Hematopoietic multipotent progenitor cell treated with erythropoietin and hydrocortisone succinate and interleukin-3 and kit ligand, for 8 days (in vitro differentiated cells): ENCODE results near the gene OMP.
A peak's percentile ranks its signal among the peaks of the same experiment; 100 is the strongest.
"Not testable (repeated sequence)": the region's sequence is repeated elsewhere in the genome, so short reads cannot be mapped to it uniquely, and the experiment has no call there.

Experiments
- DNase-seq: peaks from one replicate; pipeline ENCODE4 v3.0.0-alpha.2; 2015

Gene OMP

DNA sequence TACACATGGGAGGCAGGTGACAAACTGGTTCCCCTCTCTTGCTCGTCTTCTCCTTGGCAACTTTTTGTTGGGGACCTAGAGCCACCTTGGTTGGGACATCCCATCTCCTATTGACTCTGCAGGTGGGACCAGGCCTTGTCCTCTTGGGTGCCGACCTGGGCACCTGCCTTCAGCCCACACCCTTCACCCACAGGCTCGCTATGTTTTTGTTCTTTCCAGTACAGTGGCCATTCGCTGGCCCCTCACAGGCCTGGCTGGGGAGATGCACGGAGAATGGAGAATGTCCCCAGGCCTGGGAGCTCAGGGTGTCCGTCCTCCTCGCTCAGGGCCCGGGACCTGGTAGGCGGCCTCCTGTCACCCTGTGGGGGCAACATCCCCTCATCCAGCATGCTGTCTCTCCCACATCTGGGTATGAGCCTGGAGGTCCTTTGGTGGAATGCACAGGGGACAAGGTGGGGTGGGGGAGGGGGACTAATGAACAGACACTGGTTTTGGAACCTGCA is 14.9 kb upstream of the OMP start:
- DNase-seq = no peak

DNA sequence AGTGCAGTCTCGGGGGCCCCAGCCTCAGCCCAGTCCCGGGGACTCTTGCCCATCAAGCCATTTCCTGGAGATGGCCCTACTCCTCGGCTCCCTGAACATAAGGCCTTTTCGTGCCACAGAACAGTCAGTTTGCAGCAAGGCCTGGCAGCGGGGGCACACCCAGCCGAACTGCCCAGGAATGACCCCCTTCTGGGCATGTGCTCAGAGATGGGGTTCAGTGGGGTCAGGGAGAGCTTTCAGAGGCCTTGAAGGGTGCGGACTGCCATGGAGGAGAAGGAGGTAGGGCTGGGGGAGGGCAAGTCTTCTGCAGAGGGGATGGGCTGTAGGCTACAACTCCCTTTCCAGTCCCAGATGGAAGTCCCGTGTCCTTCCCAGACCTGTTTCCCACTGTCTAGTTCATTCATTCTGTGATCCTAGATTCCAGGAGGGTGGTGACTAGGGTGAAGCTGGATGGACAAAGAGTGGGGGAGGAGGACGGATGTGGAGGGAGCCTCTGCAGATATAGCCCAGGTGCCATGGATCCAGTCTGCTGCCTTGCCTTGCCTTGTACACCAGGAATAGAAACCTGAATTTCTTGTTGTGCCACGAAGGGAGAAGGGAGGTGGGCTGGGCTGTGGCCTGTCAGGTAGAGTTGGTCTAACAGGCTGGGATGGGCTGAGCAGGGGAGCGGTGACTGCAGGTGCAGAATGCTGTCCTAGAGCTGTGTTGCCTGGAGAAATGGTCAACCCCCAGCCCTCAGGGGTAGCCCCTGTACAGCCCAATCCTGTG is 14.2 kb upstream of the OMP start:
- DNase-seq = no peak

DNA sequence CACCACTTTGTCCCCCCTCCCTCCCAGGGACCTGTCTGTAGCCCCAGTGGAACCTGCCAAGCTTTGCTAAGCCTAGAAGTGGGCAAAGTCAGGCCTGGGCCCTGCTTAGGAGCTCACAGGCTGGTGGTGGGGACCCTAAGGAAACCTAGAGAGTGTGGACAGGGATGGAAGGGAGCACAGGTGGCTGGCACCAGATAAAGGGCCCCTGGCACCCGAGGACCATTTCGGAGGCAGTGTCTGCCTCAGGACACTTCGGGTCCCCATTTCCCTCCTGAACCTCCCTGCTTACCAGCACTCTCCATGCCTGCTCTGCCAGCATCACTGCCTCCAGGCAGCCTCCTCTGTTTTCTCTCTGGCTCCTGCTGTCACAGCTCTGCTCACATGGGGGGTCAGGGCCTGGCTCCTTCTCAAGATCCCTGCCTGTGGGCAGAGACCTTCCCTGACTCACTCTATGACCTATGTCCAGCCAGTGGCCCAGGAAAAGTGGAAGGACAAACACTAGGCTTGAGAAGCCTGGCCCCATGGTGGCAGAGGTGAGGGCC is 13.6 kb upstream of the OMP start:
- DNase-seq = no peak

DNA sequence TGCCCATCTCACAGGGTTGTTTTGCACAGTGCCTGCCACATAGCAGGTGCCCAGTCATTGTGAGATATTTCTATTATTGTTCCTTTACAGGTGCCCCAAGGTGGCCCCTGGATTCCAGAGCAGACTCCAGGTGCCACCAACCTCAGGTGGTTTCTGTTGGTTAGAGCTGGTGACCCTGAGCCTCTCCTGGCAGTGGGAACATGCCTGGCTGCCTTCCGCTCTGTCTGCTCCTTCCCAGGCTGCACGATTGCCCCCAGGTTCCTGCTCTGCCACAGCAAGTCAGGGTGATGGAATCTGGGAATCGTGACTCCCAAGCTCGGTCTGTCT is 12.6 kb upstream of the OMP start:
- DNase-seq = no peak

DNA sequence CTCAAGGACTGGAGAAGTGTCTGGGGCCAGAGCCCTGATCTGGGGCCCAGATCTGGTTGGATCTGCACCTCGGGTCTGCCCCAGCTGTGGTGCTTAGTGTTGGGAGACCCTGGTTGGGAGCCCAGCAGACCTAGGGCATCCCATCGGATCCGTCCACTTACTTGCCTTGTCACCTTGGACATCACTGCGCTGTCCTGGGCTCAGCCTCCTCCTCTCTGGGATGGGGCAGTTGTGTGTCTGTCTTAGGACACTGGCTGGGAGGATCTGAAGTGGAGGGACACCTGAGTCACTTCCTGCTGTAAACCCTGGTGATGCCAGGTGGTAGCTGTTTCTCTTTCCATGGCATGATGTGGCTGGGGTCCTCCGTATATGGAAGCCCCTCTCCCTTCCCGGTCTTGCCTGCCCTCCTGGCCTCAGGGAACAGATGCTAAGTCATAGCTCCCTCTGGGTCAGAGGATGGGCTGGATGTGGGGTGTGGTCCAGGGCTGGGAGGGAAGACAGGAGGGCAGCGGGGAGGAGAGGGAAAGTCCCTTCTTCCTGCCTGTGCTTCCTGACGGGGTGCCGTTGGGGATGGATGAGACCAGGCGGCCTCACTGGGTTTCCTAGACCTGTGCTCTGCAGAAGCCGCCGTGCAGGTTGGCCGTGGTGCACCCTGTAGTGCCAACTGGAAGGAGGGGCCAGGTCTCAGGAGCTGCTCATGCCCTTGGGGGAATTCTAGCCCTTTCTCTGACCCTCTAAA is 12.1 kb upstream of the OMP start:
- no peak for DNase-seq

DNA sequence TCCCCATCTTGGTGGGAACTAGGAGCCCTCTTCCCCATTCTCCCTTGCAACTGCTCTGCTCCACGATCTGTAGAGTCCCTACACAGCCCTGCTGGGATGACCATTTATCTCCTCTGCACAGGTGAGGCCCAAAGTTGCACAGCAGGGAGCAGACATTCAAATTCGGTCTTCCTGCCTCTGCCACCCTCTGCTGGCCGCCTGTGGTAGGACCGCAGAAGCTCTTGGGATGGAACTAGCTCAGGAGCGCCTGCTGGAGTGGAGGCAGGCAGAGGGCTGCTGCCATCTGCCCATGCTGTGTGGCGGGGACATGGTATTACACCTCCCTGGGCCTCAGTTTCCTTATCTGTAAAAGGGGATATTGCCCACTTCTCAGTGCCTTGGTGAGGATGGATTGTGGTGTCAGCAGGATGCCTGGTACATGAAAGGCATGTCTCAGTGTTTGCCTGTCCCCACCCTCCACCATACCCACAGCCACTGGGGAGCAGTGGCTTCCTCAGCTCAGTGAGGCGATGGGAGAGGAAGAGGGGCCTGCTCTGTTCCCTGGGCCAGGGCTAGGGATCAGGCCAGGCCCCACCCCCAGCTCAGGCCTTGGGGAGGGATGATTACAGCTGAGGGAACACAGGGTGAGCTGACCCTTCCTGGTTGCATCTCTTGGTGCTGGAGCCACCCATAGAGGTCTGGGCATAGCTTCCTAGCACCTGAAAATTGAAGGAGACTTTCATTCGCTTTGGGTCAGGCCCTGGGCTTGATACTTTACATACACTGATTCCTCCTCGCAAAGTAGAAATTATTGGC is 11.3 kb upstream of the OMP start:
- peak; percentile 84 for DNase-seq

DNA sequence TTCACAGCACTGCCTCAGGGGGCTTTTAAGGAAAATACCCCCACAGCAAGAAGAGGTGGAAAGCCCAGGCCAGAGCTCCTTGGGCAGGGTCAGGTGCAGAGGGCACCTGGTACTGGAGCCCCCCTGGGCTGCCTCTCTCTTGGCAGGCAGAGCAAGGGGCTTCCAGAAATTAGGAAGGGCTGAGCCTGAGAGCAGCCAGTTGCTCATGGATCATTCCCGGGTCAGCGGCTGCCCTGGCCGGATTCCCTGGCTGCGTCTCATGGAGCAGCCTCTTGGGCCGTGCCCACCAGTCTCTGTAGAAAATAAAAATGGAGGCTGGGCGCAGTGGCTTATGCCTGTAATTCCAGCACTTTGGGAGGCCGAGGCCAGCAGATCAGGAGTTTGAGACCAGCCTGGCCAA is 10.3 kb upstream of the OMP start:
- DNase-seq = no peak

DNA sequence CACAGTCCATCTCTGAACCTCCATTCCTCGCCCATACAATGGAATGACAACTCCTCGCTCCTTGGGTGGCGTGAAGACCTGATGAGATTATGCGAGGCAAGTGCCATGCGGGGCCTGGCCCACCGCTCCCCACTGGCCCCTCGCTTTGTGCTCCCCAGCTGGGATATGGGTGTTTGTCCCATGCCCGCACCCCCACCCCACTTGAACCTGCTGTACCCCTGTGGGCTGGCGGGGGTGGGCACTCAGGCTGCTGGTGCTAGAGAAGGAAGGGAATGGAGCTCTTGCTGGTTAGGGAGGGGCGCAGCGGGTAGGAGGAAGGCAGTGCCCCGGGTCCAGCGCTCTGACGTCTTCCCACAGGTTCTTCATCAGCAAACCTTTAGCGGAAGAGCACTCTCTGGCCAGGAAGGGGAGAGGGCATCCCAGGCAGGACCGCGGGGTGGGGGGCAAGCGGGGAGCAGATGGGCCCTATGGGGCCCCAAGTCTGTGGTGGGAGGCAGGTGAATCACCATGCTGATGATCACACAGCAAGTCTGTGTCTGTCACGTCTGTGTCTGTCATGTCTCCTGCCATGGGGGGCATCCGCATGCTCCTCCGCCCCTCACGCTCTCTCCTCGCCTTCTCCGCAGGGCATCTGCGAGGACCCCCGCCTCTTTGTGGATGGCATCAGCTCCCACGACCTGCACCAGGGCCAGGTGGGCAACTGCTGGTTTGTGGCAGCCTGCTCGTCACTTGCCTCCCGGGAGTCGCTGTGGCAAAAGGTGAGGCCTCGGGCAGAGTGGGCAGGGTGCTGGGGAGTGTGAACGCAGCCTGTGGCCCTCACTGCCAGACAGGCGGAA is 9.4 kb upstream of the OMP start:
- DNase-seq = no peak

DNA sequence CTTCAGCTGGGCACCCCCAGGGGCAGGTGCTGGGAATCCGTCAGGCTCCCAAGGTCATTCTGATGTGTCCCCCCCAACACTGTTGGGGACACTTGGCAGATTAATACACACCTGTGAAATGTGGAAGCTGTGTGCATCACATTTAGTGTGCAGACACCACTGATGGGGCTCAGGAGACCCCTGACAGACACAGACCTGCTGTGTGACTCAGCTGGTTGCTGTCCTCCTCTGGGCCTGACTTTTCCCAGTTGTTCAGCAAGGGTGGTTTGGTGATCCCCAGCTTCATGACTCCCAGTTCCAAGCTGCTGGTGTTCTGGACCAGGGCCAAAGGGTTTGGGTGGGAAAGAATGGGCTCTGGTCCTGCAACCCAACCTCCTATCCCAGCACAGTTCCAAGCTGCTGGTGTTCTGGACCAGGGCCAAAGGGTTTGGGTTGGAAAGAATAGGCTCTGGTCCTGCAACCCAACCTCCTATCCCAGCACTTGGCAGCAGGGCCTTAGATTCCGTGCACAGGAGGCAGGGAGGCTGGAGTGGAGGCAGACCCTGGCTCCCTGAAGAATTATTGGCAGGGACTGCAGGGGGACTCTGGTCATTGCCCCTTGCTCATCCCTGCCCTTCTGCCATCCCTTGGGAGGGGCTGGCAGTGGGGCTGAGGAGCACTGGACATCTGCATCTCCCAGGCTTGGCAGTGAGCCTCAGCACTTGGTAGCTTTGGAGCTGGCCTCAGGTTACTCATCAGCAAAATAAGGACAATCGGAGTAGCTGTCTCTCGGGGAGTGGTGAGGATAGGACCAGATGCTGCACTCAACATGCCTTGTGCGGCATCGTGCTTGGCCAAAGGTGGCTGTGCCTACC is 8.4 kb upstream of the OMP start:
- DNase-seq = no peak

DNA sequence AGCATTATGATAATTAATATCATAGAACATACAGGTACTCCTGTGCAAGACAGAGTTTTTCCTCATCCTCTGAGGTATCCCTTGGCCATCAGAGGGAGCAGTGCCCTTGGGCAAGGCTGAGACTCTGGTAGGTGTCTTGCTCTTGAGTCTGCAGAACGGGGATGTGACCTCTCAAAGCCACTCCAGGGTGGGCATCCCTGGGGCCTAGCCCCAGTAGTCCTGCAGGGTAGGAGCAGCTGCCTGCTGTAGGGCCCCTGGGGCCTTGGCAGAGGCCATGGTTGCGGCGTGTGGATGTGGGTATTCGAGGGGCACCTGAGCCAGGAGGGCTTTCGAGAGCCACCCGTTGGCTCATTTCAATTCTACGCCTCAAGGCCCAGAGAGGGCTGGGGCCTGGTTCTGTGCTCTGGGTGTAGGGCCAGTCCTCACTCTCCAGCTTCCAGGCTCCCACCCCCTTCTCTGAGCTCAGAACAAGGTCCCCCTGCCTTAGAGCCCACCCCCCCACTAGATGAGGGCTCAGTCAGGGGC is 7.7 kb upstream of the OMP start:
- no peak for DNase-seq

DNA sequence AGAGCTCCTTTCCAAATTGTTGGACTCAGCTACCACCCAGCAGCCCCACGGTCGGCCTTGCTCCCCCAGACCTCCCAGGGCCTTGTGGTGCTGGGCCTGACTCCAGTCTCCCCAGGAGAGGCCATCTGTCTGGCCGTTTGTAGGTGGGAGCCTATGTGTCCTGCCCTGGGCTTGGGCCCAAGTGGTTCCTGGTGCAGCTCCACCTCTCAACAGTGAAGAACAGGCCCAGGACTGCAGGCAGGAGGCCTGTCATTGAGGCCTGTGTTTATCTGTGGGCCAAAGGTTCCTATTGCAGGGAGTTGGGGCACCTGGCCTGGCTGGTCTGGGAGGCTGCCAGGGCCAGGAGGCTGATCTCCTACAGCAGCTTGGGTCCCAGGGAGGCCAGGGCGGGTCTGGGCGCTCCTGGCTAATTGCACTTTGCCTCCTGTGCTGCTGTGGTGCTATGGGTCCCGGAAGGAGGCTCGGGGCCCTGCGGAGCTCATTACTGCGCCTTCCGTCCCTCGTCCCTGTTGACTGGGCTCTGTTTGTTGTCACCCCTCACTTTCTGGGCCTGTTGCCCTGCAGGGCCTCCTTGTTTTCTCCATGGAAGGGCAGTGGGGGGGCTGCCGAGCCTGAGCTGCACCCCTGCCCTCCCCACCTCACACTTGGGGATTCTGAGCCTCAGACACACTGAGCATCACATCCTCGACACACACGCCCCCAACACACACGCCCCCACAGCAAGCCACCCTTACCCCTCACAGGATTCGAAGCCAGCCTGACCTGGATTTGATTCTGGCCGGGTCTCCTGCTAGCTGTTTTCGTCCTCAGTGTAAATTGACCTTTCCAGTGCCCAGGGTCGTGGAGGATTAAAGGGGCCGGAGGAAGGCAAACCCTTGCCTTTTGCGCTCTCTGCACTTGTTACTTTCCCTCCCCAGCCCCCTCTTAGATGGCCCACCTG is 6.8 kb upstream of the OMP start:
- no peak for DNase-seq

DNA sequence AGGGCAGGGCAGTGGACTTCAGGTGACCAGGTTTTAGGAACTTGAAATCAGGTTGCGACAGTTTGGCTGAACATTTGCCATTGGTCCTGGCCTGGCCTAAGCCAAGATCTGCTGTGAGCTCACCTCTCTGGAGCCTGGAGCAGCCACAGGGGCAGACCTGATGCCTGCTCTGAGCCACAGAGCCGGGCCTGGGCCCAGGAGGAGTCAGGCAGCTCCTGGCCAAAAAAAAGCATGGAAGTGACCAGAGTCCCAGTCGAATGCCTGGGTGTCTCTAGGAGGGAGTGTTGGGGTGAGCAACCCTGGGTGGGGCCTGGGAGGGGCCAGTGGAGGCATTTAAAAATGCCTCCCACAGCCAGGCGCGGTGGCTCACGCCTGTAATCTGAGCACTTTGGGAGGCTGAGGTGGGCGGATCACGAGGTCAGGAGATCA is 6.0 kb upstream of the OMP start:
- no peak for DNase-seq

DNA sequence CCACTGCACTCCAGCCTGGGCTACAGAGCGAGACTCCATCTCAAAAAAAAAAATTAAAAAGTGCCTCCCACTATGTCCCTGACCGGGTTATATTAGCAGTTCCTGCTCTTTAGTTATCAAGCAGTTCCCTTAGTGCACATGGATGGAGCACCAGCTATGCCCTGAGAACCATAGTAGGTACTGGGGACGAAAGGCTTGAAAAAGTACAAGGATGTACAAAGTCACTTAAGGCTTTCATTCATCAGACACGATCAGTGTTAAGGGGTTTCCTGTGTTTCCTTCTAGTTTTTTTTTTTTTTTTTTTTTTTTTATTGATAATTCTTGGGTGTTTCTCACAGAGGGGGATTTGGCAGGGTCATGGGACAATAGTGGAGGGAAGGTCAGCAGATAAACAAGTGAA is 5.5 kb upstream of the OMP start:
- DNase-seq = not testable (repeated sequence)

DNA sequence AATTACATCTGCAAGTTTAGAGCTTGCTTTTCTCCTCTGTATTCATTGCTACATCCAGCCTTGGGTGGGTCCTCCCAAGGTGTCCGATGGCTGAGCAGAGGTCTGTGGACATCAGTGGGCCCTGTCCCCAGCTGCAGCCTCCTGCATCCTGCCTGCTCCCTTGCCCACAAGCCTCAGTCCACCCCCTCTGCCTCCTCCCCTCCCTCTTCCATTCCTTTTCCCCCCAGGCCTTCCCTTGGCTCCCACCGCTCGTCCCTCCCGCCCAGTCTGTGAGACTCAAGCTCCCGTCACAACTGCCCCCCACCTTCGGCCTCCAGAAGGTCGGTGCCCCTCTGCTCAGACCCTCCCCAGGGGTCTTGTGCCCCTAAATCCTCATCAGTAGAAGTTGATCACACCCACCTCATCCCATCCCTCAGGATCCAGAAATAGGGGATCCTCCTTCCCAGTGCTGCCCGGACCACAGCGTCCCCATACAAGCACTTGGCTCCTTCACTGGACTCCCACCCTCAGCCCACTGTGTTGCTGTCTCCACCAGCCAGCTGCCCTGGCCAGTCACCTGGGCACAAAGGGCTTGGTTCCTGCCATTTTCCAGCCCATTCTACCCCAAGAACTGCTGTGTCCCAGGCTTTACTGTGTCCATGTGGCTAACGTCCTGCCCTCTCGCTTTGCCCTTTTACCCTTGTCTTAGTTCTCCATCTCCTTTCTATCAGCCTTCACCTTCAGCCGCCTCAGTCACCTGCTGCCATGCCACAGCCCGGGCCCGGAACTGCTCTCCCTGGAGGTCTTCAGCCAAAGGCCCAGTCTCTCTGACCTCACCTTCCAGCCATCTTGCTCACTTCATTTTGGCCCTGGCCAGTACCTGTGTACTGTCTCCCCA is 2.2 kb upstream of the OMP start:
- no peak for DNase-seq

DNA sequence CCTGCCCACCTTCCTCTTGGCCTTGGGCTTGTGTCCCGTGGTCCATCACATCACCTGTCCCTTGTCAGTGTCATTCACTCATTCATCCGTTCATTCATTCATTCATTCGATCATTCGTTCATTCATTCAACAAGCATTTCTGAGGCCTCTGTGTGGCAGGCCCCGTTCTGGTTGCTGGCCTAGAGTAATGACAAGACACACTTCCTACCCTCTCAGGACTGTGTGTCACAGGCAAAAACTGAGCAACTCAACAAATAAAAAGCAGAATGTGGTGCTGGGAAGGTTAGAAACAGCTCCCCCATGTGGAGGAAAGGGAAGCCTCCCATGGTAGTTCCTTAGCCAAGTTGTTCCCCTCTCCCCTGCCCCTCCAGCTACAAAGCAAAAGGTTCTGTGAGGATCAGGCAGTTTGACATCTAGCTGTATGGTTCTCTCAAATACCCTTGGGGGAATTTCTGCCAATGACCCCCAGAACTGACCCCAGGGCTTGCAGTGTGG is 1.6 kb upstream of the OMP start:
- peak; percentile 67 for DNase-seq

DNA sequence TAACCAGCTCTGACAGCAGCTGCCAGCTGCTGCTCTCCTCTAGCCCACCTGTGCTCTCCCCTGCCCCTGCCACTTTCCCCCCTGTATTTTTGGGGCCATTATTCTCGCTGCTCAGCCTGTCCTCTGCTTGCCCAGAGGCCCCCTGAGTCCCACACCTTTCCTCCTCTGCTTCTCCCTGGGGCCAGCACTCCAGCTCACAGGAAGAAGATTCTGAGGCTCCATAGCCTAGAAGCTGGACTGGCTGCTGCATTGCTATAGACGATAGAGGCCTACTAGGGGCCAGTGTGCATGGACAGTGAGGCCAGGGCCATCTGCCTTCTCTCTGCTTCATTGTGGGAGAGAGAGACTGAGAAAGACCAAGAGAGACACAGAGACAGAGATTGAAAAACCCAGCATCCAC is 679 bp downstream of the OMP start:
- DNase-seq = no peak

DNA sequence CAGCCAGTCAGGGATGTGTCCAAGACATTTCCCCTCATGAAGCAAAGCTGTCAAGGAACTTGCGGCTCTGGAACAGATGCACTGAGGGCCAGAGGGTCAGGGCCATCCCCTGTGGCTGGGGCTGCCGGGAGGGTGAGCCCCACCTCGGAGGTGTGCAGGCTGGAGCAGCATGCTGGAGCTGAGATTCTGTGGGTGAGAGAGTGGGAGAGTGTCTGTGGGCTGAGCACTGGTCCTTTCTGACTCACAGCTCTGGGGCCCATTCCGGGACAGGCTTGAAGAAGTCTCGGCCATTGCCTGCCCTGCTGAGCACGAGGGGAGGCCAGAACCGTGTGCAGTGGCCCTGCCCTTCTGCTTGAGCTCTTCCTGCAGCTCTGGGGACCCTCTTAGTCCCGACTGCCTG is 2.1 kb downstream of the OMP start:
- no peak for DNase-seq

DNA sequence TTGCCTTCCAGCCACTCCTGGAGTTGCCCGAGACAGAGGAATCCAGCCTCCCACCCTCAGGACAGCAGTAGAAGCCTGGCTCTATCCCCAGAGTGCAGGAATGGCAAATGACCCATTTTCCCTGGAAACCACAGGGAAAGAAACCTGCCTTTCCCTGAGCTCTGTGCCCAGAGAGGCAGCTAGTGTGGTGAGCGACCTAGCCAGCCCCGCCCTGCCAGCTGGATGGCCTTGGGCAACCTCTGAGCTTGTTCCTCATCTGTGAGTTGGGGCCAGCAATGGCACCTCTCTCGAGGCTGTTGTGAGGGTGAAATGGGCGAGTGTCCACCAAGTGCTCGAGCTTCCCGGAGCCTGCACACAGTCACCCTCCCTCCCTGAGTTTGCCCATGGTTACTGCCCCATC is 3.7 kb downstream of the OMP start:
- no peak for DNase-seq

DNA sequence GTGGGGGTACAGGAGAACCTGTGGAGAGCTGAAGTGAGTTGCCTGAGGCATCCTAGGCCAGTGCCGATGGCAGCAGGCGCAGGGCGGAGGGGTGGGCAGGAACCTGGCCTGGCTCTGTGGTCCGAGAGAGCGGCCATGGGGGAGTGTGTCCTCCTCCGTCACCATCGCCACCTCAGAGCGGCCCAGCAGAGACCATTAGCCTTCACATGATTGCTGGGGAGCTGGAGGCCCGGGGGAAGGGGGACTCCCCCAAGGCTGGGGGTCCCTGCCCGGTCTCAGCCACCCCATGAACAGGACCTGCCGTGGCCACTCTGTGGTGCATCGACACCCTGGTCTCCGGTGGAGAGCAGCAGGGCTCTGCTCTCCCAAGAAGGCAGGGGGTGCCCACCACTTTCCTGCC is 4.1 kb downstream of the OMP start:
- no peak for DNase-seq
